Prostate gland (tissue), 2 donors: ENCODE data around the gene HYLS1.

Experiments
- POLR2AphosphoS5 ChIP-seq: sonication (generic); formaldehyde crosslinking; IDR thresholded peaks from one replicate; pipeline ENCODE4 v1.6.1; 2017; ENCODE audit warnings: antibody characterized with exemption
- TF ChIP-seq, protein P1 (sequence below), 4 experiments: fragments of 200-600 bp in 2 of 4; fragments of 450-650 bp in 2 of 4; sonication (generic) in 2 of 4; IDR thresholded peaks; 1 replicate in 3 of 4; 2 replicates in 1 of 4; pipeline ENCODE4 v1.5.1; 2016 to 2019; ENCODE audit warnings: antibody characterized with exemption in 4 of 4, mild to moderate bottlenecking in 2 of 4, moderate library complexity in 2 of 4

DNA sequence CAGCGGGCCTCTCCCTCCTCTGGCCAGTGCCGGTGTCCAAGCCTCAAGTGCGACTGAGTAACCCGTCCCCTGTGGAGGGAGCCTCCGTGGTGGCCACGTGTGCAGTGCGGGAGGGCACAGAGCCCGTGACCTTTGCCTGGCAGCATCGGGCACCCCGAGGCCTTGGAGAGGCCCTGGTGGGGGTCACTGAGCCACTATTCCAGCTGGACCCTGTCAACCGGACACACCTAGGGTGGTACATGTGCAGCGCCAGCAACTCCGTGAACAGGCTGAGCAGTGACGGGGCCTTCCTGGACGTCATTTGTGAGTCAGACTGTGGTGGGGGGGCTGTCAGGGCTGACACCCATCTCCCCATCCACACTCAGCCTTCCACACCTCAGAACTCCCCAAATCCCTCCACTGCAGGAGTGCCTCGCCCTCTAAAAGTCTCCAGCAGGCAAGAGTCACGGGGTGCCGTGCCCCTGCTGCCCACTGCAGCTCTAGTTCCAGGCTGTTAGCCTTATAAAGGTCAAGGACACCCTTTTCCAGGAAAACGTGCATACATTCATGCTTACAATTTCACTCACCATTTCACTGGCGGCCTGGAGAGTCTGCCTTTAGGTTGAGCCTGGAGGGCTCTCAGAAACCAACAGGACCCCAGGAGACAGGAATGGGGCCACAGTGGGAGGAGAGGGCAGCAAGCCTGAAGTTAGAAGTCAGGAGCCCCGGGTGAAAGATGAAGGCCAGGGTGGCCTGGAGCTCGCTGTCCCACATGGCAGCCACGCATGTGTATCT lies 61.0 kb downstream of the HYLS1 start:
- TF ChIP-seq, protein P1, sequence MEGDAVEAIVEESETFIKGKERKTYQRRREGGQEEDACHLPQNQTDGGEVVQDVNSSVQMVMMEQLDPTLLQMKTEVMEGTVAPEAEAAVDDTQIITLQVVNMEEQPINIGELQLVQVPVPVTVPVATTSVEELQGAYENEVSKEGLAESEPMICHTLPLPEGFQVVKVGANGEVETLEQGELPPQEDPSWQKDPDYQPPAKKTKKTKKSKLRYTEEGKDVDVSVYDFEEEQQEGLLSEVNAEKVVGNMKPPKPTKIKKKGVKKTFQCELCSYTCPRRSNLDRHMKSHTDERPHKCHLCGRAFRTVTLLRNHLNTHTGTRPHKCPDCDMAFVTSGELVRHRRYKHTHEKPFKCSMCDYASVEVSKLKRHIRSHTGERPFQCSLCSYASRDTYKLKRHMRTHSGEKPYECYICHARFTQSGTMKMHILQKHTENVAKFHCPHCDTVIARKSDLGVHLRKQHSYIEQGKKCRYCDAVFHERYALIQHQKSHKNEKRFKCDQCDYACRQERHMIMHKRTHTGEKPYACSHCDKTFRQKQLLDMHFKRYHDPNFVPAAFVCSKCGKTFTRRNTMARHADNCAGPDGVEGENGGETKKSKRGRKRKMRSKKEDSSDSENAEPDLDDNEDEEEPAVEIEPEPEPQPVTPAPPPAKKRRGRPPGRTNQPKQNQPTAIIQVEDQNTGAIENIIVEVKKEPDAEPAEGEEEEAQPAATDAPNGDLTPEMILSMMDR (IDR thresholded peaks at IDR 0.05), result no peak
- no peak for TF ChIP-seq POLR2AphosphoS5
